Lower leg skin (tissue), 3 donors: ENCODE data around the gene ATOH1.

Source experiments
- POLR2A ChIP-seq, 2 donors: fragments of 450-650 bp; IDR thresholded peaks; one replicate each; pipeline ENCODE4 v1.6.1; 2016 to 2017; ENCODE audit warnings: antibody characterized with exemption in 2 of 2, mild to moderate bottlenecking in 1 of 2, moderate library complexity in 1 of 2
- TF ChIP-seq, protein P1 (sequence below), 3 donors: fragments of 450-650 bp; IDR thresholded peaks; one replicate each; pipeline ENCODE4 v1.5.1; 2016; ENCODE audit warnings: antibody characterized with exemption in 3 of 3, mild to moderate bottlenecking in 3 of 3, moderate library complexity in 2 of 3

DNA sequence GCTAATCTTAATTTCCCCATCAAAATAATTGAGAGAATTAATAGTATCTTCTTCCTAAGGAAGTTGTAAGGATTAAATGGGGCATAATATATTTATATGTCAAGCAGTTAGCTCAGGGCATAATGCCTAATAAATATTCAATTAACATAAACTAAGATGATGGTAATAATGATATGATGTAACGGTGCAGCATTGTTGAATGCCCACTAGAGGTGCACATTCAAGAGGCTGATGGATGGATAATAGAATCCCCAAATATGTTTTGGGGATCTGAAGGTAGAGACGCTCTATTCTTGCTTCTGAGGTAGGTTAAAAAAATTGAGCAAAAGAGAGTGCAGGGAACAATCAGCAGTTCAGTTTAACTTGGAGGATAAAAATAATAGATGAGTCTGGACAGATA lies 37.1 kb downstream of the ATOH1 start:
- TF ChIP-seq POLR2A (IDR thresholded peaks at IDR 0.05) = no peak
- TF ChIP-seq, protein P1, sequence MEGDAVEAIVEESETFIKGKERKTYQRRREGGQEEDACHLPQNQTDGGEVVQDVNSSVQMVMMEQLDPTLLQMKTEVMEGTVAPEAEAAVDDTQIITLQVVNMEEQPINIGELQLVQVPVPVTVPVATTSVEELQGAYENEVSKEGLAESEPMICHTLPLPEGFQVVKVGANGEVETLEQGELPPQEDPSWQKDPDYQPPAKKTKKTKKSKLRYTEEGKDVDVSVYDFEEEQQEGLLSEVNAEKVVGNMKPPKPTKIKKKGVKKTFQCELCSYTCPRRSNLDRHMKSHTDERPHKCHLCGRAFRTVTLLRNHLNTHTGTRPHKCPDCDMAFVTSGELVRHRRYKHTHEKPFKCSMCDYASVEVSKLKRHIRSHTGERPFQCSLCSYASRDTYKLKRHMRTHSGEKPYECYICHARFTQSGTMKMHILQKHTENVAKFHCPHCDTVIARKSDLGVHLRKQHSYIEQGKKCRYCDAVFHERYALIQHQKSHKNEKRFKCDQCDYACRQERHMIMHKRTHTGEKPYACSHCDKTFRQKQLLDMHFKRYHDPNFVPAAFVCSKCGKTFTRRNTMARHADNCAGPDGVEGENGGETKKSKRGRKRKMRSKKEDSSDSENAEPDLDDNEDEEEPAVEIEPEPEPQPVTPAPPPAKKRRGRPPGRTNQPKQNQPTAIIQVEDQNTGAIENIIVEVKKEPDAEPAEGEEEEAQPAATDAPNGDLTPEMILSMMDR (IDR thresholded peaks at IDR 0.05) = no peak
